ENCODE results near the gene VMO1. TPM values are rescaled to one million over a fixed set of nuclear protein-coding genes. Genes with fewer than 3 reads are reported as not detected.

Gene VMO1
- total and polyA plus RNA-seq, 9 donors, result 0.69 to 3.5 (median 1.3) TPM; not detected in 1

DNA sequence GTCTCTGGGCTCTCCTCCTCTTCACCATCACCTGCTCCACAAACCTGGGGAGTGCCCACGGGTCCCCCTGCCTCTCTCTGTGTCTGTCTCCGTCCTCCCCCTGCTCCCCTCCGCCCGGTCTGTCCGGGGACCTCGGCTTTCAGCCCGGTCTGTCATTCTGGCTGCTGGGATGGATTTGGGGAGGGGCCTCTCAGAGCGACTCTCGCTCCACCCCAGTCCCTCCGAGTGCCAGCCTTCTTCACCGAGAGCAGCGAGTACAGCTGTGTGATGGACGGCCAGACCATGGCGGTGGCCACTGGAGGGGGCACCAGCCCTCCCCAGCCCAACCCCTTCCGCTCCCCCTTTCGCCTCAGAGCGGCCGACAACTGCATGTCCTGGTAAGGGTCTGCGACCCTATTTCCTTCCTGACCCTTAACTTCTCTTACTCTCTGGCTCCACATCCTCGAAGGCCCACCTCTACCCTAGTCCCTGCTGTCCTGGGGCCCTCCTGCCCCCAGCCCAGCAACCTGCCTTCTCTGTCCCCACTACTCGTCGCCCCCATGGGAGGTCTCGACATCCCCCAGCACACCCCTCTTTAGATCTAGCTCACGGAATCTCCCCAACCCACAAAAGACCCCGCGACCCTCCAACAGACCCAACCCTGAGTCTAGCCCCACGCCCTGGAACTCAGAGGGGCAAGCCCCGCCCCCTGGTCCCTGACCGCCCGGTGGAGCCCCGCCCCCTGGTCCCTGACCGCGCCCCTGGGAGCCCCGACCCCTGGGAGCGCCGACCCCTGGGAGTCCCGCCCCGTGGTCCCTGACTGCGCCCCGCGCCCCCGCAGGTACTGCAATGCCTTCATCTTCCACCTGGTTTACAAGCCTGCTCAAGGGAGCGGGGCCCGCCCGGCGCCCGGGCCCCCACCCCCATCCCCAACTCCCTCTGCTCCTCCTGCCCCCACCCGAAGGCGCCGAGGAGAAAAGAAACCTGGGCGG, 40.9 kb downstream of the VMO1 start:
- Histone ChIP-seq H3K27ac (no peak overlapping the region), H3K36me3 (no peaks in the 10 kb centered on the region), H3K4me3 (no peak overlapping the region), H3K4me1 (ENCODE audit: insufficient read depth) (no peaks in the 10 kb centered on the region), H3K9me3 (no peaks in the 10 kb centered on the region), H3K27me3 (no peaks in the 10 kb centered on the region)
- DNase-seq, result no peak
- TF ChIP-seq, protein P1, sequence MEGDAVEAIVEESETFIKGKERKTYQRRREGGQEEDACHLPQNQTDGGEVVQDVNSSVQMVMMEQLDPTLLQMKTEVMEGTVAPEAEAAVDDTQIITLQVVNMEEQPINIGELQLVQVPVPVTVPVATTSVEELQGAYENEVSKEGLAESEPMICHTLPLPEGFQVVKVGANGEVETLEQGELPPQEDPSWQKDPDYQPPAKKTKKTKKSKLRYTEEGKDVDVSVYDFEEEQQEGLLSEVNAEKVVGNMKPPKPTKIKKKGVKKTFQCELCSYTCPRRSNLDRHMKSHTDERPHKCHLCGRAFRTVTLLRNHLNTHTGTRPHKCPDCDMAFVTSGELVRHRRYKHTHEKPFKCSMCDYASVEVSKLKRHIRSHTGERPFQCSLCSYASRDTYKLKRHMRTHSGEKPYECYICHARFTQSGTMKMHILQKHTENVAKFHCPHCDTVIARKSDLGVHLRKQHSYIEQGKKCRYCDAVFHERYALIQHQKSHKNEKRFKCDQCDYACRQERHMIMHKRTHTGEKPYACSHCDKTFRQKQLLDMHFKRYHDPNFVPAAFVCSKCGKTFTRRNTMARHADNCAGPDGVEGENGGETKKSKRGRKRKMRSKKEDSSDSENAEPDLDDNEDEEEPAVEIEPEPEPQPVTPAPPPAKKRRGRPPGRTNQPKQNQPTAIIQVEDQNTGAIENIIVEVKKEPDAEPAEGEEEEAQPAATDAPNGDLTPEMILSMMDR (IDR thresholded peaks at IDR 0.05), result no peak
- TF ChIP-seq POLR2A (IDR thresholded peaks at IDR 0.05), result no peak
- no peak for TF ChIP-seq EP300 (IDR thresholded peaks at IDR 0.05)
- 6 to 8% (median 6%) methylated on average over 45 to 51 of the region's 51 CpGs for WGBS, 3 donors
- intact Hi-C loops (cut with DNase I), result no loop called here

- Histone ChIP-seq H3K27me3 (no peaks in the 10 kb centered on the region), H3K4me3 (no peak overlapping the region), H3K9me3 (no peaks in the 10 kb centered on the region), H3K4me1 (ENCODE audit: insufficient read depth) (peaks cover 2% of the 10 kb centered on the region), H3K27ac (no peak overlapping the region), H3K36me3 (no peaks in the 10 kb centered on the region)
- 80 to 89% (median 83%) methylated on average over 9 of the region's 9 CpGs for WGBS, 3 donors
- intact Hi-C loops (cut with DNase I), result no loop called here
- no peak for TF ChIP-seq POLR2A (IDR thresholded peaks at IDR 0.05)
- TF ChIP-seq EP300 (IDR thresholded peaks at IDR 0.05), result no peak
- TF ChIP-seq, protein P1 (IDR thresholded peaks at IDR 0.05), result no peak
- no peak for DNase-seq
Measured at GRCh38 chr17:4743898-4744297, 42.3 kb downstream of the VMO1 start.

DNA sequence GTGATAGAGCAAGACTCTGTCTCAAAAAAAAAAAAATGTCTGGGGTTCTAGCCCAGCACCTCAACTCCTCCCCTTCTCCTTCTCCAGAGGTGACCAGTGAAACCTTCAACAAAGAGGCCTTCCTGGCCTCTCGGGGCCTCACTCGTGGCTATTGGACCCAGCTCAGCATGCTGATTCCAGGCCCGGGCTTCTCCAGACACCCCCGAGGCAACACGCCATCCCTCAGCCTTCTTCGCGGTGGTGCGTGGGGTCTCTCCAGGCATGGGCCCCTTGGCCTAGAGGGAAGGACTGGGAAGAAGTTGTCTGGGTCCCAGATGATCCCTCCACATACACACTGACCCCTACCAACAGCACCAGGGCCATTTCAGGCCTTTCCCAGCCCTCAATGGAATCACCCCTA, 42.9 kb downstream of the VMO1 start:
- TF ChIP-seq, protein P1 (IDR thresholded peaks at IDR 0.05), result no peak
- no peak for TF ChIP-seq POLR2A (IDR thresholded peaks at IDR 0.05)
- TF ChIP-seq EP300 (IDR thresholded peaks at IDR 0.05), result no peak
- H3K27ac ChIP-seq, result no peak overlapping the region
- no peaks in the 10 kb centered on the region for H3K27me3 ChIP-seq
- intact Hi-C loops (cut with DNase I), result no loop called here
- H3K36me3 ChIP-seq, result no peaks in the 10 kb centered on the region
- DNase-seq, result no peak
- no peak overlapping the region for H3K4me3 ChIP-seq
- WGBS, 3 donors, result 91 to 96% (median 94%) methylated on average over 8 of the region's 8 CpGs
- peaks cover 5% of the 10 kb centered on the region for H3K4me1 ChIP-seq (ENCODE audit: insufficient read depth)
- no peaks in the 10 kb centered on the region for H3K9me3 ChIP-seq

DNA sequence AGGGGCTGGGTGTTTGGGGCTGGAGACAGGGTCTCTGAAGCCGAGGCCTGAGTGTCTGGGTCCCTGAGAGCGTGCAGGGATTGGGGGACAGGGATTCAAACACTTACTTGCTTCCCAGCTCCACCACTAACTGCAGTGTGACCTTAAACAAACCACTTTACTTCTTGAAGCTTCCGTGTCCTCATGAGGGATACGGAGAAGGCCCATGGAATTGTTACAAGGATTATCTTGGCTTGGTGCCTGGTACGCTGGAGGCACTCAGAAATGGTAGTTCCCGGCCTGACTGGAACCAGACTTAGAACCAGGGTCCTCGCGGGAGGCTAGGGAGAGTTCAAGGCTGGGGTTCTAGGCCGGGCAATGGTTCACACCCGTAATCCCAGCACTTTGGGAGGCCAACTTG, 43.5 kb downstream of the VMO1 start:
- TF ChIP-seq EP300 (IDR thresholded peaks at IDR 0.05), result no peak
- TF ChIP-seq, protein P1 (IDR thresholded peaks at IDR 0.05), result no peak
- TF ChIP-seq POLR2A (IDR thresholded peaks at IDR 0.05), result no peak
- Histone ChIP-seq H3K36me3 (no peaks in the 10 kb centered on the region), H3K27me3 (no peaks in the 10 kb centered on the region), H3K4me3 (no peak overlapping the region), H3K27ac (no peak overlapping the region), H3K4me1 (ENCODE audit: insufficient read depth) (peaks cover 5% of the 10 kb centered on the region), H3K9me3 (no peaks in the 10 kb centered on the region)
- intact Hi-C loops (cut with DNase I), result no loop called here
- WGBS, 3 donors, result 78 to 86% (median 84%) methylated on average over 9 to 10 of the region's 10 CpGs
- DNase-seq, result no peak

Measured in ovary (tissue), 9 donors.